K562 (cell line): Measurements from ENCODE around the gene OCA2. TPM values are rescaled to one million over a fixed set of nuclear protein-coding genes. Genes with fewer than 3 reads are reported as not detected.

Source experiments
- ATAC-seq: fragments of 200-7000 bp; cut with Tn5 transposase; 3 replicates; pipeline ENCODE4 v1.9.1; 2020; ENCODE audit warnings: moderate library complexity
- BruUV-seq: library from RNA; stranded (reverse); fragments of 400-500 nt; replicated peaks from 2 replicates; lab custom pipeline; 2021; lab: Mats Ljungman, UMichigan
- CTCF ChIA-PET: fragments of 300-600 bp; formaldehyde crosslinking; extraction: SDS; loops from one replicate; lab custom pipeline; 2021; ENCODE audit warnings: low intra/inter-chr PET ratio; lab: Yijun Ruan, JAX
- POLR2A ChIA-PET: fragments of 300-600, 350-650 bp; sonication (Branson Sonifier 250); formaldehyde crosslinking; extraction: SDS; loops from one replicate; lab custom pipeline; 2021; ENCODE audit warnings: antibody characterized with exemption, inconsistent platforms; lab: Yijun Ruan, JAX
- DNase-seq, 4 experiments: peaks; one replicate each; pipeline versions ENCODE4 v3.0.0 to v3.0.0-alpha.2; 2011 to 2018; ENCODE audit warnings: low spot score in 3 of 4, mixed read lengths in 3 of 4; ENCODE audit errors: extremely low read depth in 1 of 4
- FAIRE-seq: peaks from 2 replicates; lab custom pipeline; 2011; peaks lifted over from hg19 to GRCh38; lab: Jason Lieb, UNC
- H2AFZ ChIP-seq: 2 replicates; pipeline ENCODE4 v1.6.0; 2011; ENCODE audit warnings: low read depth, low read length, control low read depth, inconsistent platforms
- H3K27ac ChIP-seq: fragments of 200-600 bp; 3 replicates; pipeline ENCODE4 v1.8.0; 2011; ENCODE audit warnings: low read depth, mild to moderate bottlenecking, control low read depth, inconsistent platforms, low read length, moderate library complexity, mixed read lengths; ENCODE audit errors: extremely low read depth
- H3K27me3 ChIP-seq, 2 experiments: fragments of 300-600 bp in 1 of 2; 2 replicates in 1 of 2; 3 replicates in 1 of 2; pipeline versions ENCODE4 v1.6.0 to v1.8.0; 2011; ENCODE audit warnings: inconsistent platforms in 2 of 2, low read length in 2 of 2, mild to moderate bottlenecking in 1 of 2, mixed read lengths in 1 of 2, moderate library complexity in 1 of 2; ENCODE audit not compliant: control insufficient read depth in 2 of 2, insufficient read depth in 2 of 2
- H3K36me3 ChIP-seq: fragments of 300-600 bp; 3 replicates; pipeline ENCODE4 v1.8.0; 2011; ENCODE audit warnings: mild to moderate bottlenecking, low read length, inconsistent platforms; ENCODE audit not compliant: control insufficient read depth, insufficient read depth
- H3K4me1 ChIP-seq, 2 experiments: fragments of 200-600 bp in 1 of 2; replicated peaks in 1 of 2; 2 replicates in 1 of 2; 3 replicates in 1 of 2; pipeline versions ENCODE4 v1.5.1 to v1.8.0; 2011; ENCODE audit warnings: inconsistent platforms in 2 of 2, low read length in 2 of 2, mild to moderate bottlenecking in 1 of 2, mixed read lengths in 1 of 2, moderate library complexity in 1 of 2; ENCODE audit not compliant: control insufficient read depth in 2 of 2, insufficient read depth in 2 of 2
- H3K4me2 ChIP-seq: 2 replicates; pipeline ENCODE4 v1.6.1; 2011; ENCODE audit warnings: low read length, control low read depth, inconsistent platforms, mixed read lengths; ENCODE audit not compliant: insufficient read depth
- H3K4me3 ChIP-seq: fragments of 200-600 bp; sonication (generic), shearing (Covaris generic); 2 replicates; pipeline ENCODE4 v1.5.1; 2016; ENCODE audit warnings: control low read depth, inconsistent platforms
- H3K79me2 ChIP-seq: fragments of 200-600 bp; 3 replicates; pipeline ENCODE4 v1.8.0; 2011; ENCODE audit warnings: low read length, inconsistent platforms; ENCODE audit not compliant: control insufficient read depth, insufficient read depth
- H3K9ac ChIP-seq, 2 experiments: 2 replicates each; pipeline versions ENCODE4 v1.6.0 to v1.6.1; 2011; ENCODE audit warnings: low read depth in 2 of 2, low read length in 2 of 2, control low read depth in 1 of 2, inconsistent platforms in 1 of 2, mild to moderate bottlenecking in 1 of 2, mixed read lengths in 1 of 2; ENCODE audit not compliant: insufficient read depth in 1 of 2
- H3K9me1 ChIP-seq: one replicate; pipeline ENCODE4 v1.6.0; 2011; ENCODE audit warnings: inconsistent platforms, mild to moderate bottlenecking, low read length, moderate library complexity; ENCODE audit not compliant: control insufficient read depth, insufficient read depth
- H3K9me3 ChIP-seq: replicated peaks from 2 replicates; pipeline ENCODE4 v1.5.1; 2011; ENCODE audit warnings: low read depth, low read length, inconsistent platforms; ENCODE audit not compliant: control insufficient read depth, insufficient read depth
- H4K20me1 ChIP-seq: replicated peaks from 2 replicates; pipeline ENCODE4 v1.6.1; 2011; ENCODE audit warnings: low read length, inconsistent platforms, mixed read lengths; ENCODE audit not compliant: control insufficient read depth, insufficient read depth
- HDAC1 ChIP-seq, 2 experiments: fragments of 450-650 bp; IDR thresholded peaks; 2 replicates each; pipeline ENCODE4 v1.6.1; 2016 to 2017; ENCODE audit warnings: inconsistent platforms in 1 of 2, mild to moderate bottlenecking in 1 of 2, moderate library complexity in 1 of 2
- HDAC6 ChIP-seq: IDR thresholded peaks from 2 replicates; pipeline ENCODE4 v1.6.1; 2012; ENCODE audit warnings: low read depth, mild to moderate bottlenecking, control low read depth, inconsistent platforms, low read length, moderate library complexity
- NR2C1 ChIP-seq, 2 experiments: fragments of 450-650 bp; IDR thresholded peaks; 2 replicates each; pipeline ENCODE4 v1.6.1; 2017; ENCODE audit warnings: mild to moderate bottlenecking in 2 of 2, antibody characterized with exemption in 1 of 2, inconsistent platforms in 1 of 2, missing compliant biosample characterization in 1 of 2, missing genetic modification characterization in 1 of 2
- PHF8 ChIP-seq: fragments of 200-600 bp; sonication (generic); IDR thresholded peaks from 2 replicates; pipeline ENCODE4 v1.6.1; 2012; ENCODE audit warnings: mixed run types, mild to moderate bottlenecking, inconsistent platforms, low read length, moderate library complexity, borderline replicate concordance
- SMARCB1 ChIP-seq: IDR thresholded peaks from 2 replicates; pipeline ENCODE4 v1.6.1; 2011; ENCODE audit warnings: improper control_type of control experiment, low read depth; ENCODE audit not compliant: insufficient read length
- TAF1 ChIP-seq: IDR thresholded peaks from 2 replicates; pipeline ENCODE4 v1.6.1; 2011; ENCODE audit warnings: mild to moderate bottlenecking, low read length, moderate library complexity; ENCODE audit not compliant: insufficient read depth, control insufficient read depth, severe bottlenecking; ENCODE audit errors: extremely low read depth
- ZC3H8 ChIP-seq: fragments of 450-650 bp; IDR thresholded peaks from 2 replicates; pipeline ENCODE4 v1.6.1; 2017
- ZEB2 ChIP-seq: fragments of 450-650 bp; IDR thresholded peaks from 2 replicates; pipeline ENCODE4 v1.6.1; 2016
- ZFX ChIP-seq: sonication (generic); formaldehyde crosslinking; IDR thresholded peaks from 2 replicates; pipeline ENCODE4 v1.8.0; 2022; ENCODE audit warnings: mild to moderate bottlenecking, missing genetic modification reagents, moderate library complexity
- ZNF639 ChIP-seq, 2 experiments: fragments of 200-800 bp in 1 of 2; sonication (Bioruptor generic) in 1 of 2; sonication (generic) in 1 of 2; formaldehyde crosslinking in 1 of 2; IDR thresholded peaks in 1 of 2; conservative IDR thresholded peaks in 1 of 2; 2 replicates each; pipeline versions ENCODE4 v1.5.0 to v1.6.1; 2016 to 2020; ENCODE audit warnings: missing compliant biosample characterization in 1 of 2, missing genetic modification characterization in 1 of 2, missing genetic modification reagents in 1 of 2
- ZNF644 ChIP-seq: fragments of 200-800 bp; sonication (Bioruptor generic); IDR thresholded peaks from 2 replicates; pipeline ENCODE4 v1.6.1; 2016; ENCODE audit warnings: low read depth, missing genetic modification characterization, missing compliant biosample characterization
- WGBS: fragments of 100-300 bp; shearing (Covaris generic); methylation state at CpG from one replicate; pipeline ENCODE4 v1.1.6; 2016; ENCODE audit warnings: low coverage, mixed read lengths; ENCODE audit not compliant: insufficient coverage; ENCODE audit errors: missing lambda C conversion rate; 5-methylcytosine and 5-hydroxymethylcytosine counted together
- in situ Hi-C: fragments of 300-500 bp; cut with MboI; formaldehyde crosslinking; loops from 4 replicates; pipeline ENCODE4 v1.15.0; 2018; ENCODE audit warnings: inconsistent platforms, mixed read lengths
- intact Hi-C: fragments of 100-400 bp; cut with micrococcal nuclease; formaldehyde crosslinking; loops from 2 replicates; pipeline ENCODE4 v1.14.2; 2022
- polyA plus RNA-seq, 8 experiments: library from polyadenylated mRNA; depleted of rRNA in 4 of 8; stranded (reverse) in 5 of 8; unstranded in 3 of 8; fragments of >200 nt; fragmentation: Nextera tagmentation in 2 of 8; fragmentation: Illumina TruSeq in 1 of 8; extraction: Ambion mirVana in 2 of 8; extraction: Trizol in 1 of 8; gene quantifications; 2 replicates each; pipeline versions ENCODE4 v1.2.1 to v1.2.3, GENCODE V29; 2011 to 2014; ENCODE audit warnings: inconsistent platforms in 1 of 8, missing spikeins in 1 of 8
- total RNA-seq, 7 experiments: library from RNA; depleted of rRNA in 6 of 7; stranded (reverse); fragments of >200 nt in 6 of 7; fragmentation: Illumina TruSeq in 2 of 7; extraction: Trizol in 2 of 7; gene quantifications; 2 replicates each; pipeline versions ENCODE4 v1.2.1 to v1.2.3, GENCODE V29; 2011 to 2021; ENCODE audit warnings: low replicate concordance in 1 of 7
- TF ChIP-seq, protein P1 (sequence below): fragments of 200-800 bp; sonication (Bioruptor generic); IDR thresholded peaks from 2 replicates; pipeline ENCODE4 v1.6.1; 2017; ENCODE audit warnings: missing genetic modification characterization, missing compliant biosample characterization
- TF ChIP-seq, protein P2 (sequence below): fragments of 250-450 bp; sonication (Bioruptor Pico); IDR thresholded peaks from 2 replicates; pipeline ENCODE4 v1.8.0; 2022; ENCODE audit warnings: inconsistent platforms, mild to moderate bottlenecking, moderate library complexity, borderline replicate concordance

Gene OCA2
- total and polyA plus RNA-seq, 9 of the 15 experiments (the other 6 are each of a cell fraction or from before 2014, with no cell fraction given): 0.07 to 0.59 (median 0.17) TPM; not detected in 1

GRCh38 chr15:27826902-27827714 is 272.0 kb downstream of the OCA2 start (continued):
- TF ChIP-seq ZNF644 (tag): no peak
- no peak for TF ChIP-seq TAF1
- no peak for TF ChIP-seq SMARCB1
- no peak for TF ChIP-seq HDAC6
- no peak for TF ChIP-seq ZNF639 (CRISPR knock-in tag; conservative IDR thresholded peaks at IDR 0.05 in 1 of 2, IDR thresholded peaks at IDR 0.05 in 1 of 2)

DNA sequence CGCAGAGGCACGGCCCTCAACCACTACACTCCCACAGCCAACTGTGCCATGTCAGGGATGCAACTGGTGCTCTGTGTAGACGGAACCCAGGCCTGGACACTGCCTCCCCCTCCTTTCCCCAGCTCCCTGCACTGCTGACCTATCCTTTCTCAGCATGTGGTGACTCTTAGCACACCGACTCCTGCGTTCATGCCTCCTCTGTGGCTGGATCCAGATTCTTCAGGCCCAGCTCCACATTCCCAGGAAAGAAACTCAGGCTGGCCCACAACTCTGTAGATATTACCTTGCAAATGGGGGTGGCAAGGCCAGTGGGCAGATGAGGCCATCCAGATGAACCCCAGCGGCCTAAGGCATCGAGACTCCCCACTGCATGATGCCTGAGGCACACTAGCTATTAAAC is 272.7 kb downstream of the OCA2 start:
- POLR2A ChIA-PET: interaction anchor here (1.8 kb wide), 1 partner anchor 13 kb away, joined by 3 read pairs; no protein-coding TSS in a partner anchor
- H2AFZ ChIP-seq: no peak overlapping the region
- no peak overlapping the region for H3K9ac ChIP-seq
- H3K27me3 ChIP-seq: peaks cover 12 to 38% of the 10 kb centered on the region in 2 experiments; a peak in 3 of 5 replicates
- H4K20me1 ChIP-seq: no peaks in the 10 kb centered on the region
- 0% methylated on average over 4 of the region's 7 CpGs for WGBS
- no peaks in the 10 kb centered on the region for H3K9me1 ChIP-seq
- in situ Hi-C loops: no loop called here
- FAIRE-seq: no peak
- H3K36me3 ChIP-seq: no peaks in the 10 kb centered on the region
- no TSS peak for BruUV-seq
- no peaks in the 10 kb centered on the region for H3K4me1 ChIP-seq
- TF ChIP-seq, protein P1, sequence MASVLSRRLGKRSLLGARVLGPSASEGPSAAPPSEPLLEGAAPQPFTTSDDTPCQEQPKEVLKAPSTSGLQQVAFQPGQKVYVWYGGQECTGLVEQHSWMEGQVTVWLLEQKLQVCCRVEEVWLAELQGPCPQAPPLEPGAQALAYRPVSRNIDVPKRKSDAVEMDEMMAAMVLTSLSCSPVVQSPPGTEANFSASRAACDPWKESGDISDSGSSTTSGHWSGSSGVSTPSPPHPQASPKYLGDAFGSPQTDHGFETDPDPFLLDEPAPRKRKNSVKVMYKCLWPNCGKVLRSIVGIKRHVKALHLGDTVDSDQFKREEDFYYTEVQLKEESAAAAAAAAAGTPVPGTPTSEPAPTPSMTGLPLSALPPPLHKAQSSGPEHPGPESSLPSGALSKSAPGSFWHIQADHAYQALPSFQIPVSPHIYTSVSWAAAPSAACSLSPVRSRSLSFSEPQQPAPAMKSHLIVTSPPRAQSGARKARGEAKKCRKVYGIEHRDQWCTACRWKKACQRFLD (CRISPR knock-in tag): no peak
- TF ChIP-seq, protein P2, sequence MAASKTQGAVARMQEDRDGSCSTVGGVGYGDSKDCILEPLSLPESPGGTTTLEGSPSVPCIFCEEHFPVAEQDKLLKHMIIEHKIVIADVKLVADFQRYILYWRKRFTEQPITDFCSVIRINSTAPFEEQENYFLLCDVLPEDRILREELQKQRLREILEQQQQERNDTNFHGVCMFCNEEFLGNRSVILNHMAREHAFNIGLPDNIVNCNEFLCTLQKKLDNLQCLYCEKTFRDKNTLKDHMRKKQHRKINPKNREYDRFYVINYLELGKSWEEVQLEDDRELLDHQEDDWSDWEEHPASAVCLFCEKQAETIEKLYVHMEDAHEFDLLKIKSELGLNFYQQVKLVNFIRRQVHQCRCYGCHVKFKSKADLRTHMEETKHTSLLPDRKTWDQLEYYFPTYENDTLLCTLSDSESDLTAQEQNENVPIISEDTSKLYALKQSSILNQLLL (CRISPR knock-in tag): no peak
- TF ChIP-seq HDAC1 (IDR thresholded peaks at IDR 0.05) (no peak), ZC3H8 (no peak), PHF8 (0 out of 2 replicates have a peak, but pooled peaks have one; percentile 9), ZFX (CRISPR knock-in tag) (no peak), ZEB2 (no peak), NR2C1 (IDR thresholded peaks at IDR 0.05) (no peak), NR2C1 (tag; IDR thresholded peaks at IDR 0.05) (no peak)
- TF ChIP-seq, all 486 proteins: peak for 1
- DNase-seq (no peak), ATAC-seq (no peak)
- Histone ChIP-seq H3K27ac (no peak overlapping the region), H3K79me2 (no peaks in the 10 kb centered on the region), H3K4me3 (no peak overlapping the region), H3K9me3 (no peaks in the 10 kb centered on the region), H3K4me2 (no peak overlapping the region)
- intact Hi-C loops: no loop called here
- CTCF ChIA-PET: no interaction called here
